Measurements from ENCODE around the gene SYCP2L. TPM values are rescaled to one million over a fixed set of nuclear protein-coding genes. Genes with fewer than 3 reads are reported as not detected.

The SYCP2L gene
- total RNA-seq, 1 donor from 2014 or later, result 12.5 TPM

GRCh38 chr6:10877012-10877411 is 9.8 kb upstream of the SYCP2L start:
- Mint-ChIP-seq H3K4me3 (no peak overlapping the region), H3K27ac (no peak overlapping the region), H3K9me3 (peaks cover 3% of the 10 kb centered on the region), H3K4me1 (no peaks in the 10 kb centered on the region), H3K27me3 (ENCODE audit: insufficient read depth, low read depth) (peaks cover 25% of the 10 kb centered on the region), H3K36me3 (no peaks in the 10 kb centered on the region)
- no peak for TF ChIP-seq EZH2phosphoT487 (IDR thresholded peaks at IDR 0.05)
- no peak for TF ChIP-seq EZH2 (IDR thresholded peaks at IDR 0.05)
- TF ChIP-seq, protein P1, sequence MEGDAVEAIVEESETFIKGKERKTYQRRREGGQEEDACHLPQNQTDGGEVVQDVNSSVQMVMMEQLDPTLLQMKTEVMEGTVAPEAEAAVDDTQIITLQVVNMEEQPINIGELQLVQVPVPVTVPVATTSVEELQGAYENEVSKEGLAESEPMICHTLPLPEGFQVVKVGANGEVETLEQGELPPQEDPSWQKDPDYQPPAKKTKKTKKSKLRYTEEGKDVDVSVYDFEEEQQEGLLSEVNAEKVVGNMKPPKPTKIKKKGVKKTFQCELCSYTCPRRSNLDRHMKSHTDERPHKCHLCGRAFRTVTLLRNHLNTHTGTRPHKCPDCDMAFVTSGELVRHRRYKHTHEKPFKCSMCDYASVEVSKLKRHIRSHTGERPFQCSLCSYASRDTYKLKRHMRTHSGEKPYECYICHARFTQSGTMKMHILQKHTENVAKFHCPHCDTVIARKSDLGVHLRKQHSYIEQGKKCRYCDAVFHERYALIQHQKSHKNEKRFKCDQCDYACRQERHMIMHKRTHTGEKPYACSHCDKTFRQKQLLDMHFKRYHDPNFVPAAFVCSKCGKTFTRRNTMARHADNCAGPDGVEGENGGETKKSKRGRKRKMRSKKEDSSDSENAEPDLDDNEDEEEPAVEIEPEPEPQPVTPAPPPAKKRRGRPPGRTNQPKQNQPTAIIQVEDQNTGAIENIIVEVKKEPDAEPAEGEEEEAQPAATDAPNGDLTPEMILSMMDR (IDR thresholded peaks at IDR 0.05), result no peak
- Histone ChIP-seq H3K9ac (no peak overlapping the region), H3F3A (ENCODE audit: low read depth) (no peaks in the 10 kb centered on the region), H2AFZ (replicated peaks) (no peak overlapping the region), H4K20me1 (ENCODE audit: low read depth) (peaks cover 4% of the 10 kb centered on the region), H3K9me3 (ENCODE audit: low read depth) (no peaks in the 10 kb centered on the region), H3K4me3 (no peak overlapping the region), H3K27me3 (peaks cover 52% of the 10 kb centered on the region), H3K4me2 (no peak overlapping the region), H3K79me2 (ENCODE audit: low read depth) (no peaks in the 10 kb centered on the region), H3K36me3 (no peaks in the 10 kb centered on the region), H3K27ac (no peak overlapping the region), H3K4me1 (no peaks in the 10 kb centered on the region)
- no peak for DNase-seq (ENCODE audit: low spot score)

GRCh38 chr6:10877871-10878270 is 9.0 kb upstream of the SYCP2L start:
- Mint-ChIP-seq H3K27me3 (ENCODE audit: insufficient read depth, low read depth) (peaks cover 33% of the 10 kb centered on the region), H3K27ac (no peak overlapping the region), H3K36me3 (no peaks in the 10 kb centered on the region), H3K4me3 (no peak overlapping the region), H3K4me1 (no peaks in the 10 kb centered on the region), H3K9me3 (peaks cover 3% of the 10 kb centered on the region)
- Histone ChIP-seq H3F3A (ENCODE audit: low read depth) (peaks cover 3% of the 10 kb centered on the region), H3K4me1 (no peaks in the 10 kb centered on the region), H3K4me3 (no peak overlapping the region), H3K9me3 (ENCODE audit: low read depth) (no peaks in the 10 kb centered on the region), H3K4me2 (no peak overlapping the region), H3K27ac (no peak overlapping the region), H3K79me2 (ENCODE audit: low read depth) (no peaks in the 10 kb centered on the region), H3K27me3 (peaks cover 61% of the 10 kb centered on the region), H2AFZ (replicated peaks) (no peak overlapping the region), H3K9ac (no peak overlapping the region), H4K20me1 (ENCODE audit: low read depth) (peaks cover 12% of the 10 kb centered on the region), H3K36me3 (no peaks in the 10 kb centered on the region)
- TF ChIP-seq EZH2phosphoT487 (IDR thresholded peaks at IDR 0.05) (no peak), EZH2 (IDR thresholded peaks at IDR 0.05) (no peak)
- TF ChIP-seq, protein P1 (IDR thresholded peaks at IDR 0.05), result no peak
- no peak for DNase-seq (ENCODE audit: low spot score)

DNA sequence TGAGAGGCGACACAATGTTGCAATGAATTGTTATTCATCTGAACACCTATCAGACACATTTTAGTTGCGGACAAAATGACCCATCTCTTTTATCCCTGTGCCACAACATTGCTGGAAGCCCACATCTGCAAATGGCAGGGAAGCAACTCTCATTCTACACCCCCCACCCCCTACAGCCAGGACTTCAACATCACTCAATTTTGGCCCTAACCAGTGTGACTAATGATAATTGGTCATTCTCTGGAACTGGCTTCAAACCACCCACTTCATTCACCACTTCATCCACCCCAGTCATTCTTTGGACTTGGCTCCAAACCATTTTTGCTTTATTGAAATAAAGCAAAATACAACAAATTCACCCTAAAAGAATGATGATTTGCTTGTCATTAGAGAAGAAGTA is 6.5 kb upstream of the SYCP2L start:
- H3K4me3 Mint-ChIP-seq, result no peak overlapping the region
- TF ChIP-seq, protein P1 (IDR thresholded peaks at IDR 0.05), result no peak
- TF ChIP-seq EZH2phosphoT487 (IDR thresholded peaks at IDR 0.05), result no peak
- no peak for TF ChIP-seq EZH2 (IDR thresholded peaks at IDR 0.05)
- Histone ChIP-seq H3K4me1 (peaks cover 3% of the 10 kb centered on the region), H3K27ac (no peak overlapping the region), H3K36me3 (no peaks in the 10 kb centered on the region), H3K9ac (no peak overlapping the region), H3K4me2 (no peak overlapping the region), H3K4me3 (no peak overlapping the region), H2AFZ (replicated peaks) (no peak overlapping the region), H4K20me1 (ENCODE audit: low read depth) (peaks cover 19% of the 10 kb centered on the region), H3K27me3 (peaks cover 86% of the 10 kb centered on the region), H3K9me3 (ENCODE audit: low read depth) (no peaks in the 10 kb centered on the region), H3F3A (ENCODE audit: low read depth) (peaks cover 11% of the 10 kb centered on the region), H3K79me2 (ENCODE audit: low read depth) (no peaks in the 10 kb centered on the region)
- H3K36me3 Mint-ChIP-seq, result no peaks in the 10 kb centered on the region
- no peak overlapping the region for H3K27ac Mint-ChIP-seq
- H3K9me3 Mint-ChIP-seq, result peaks cover 3% of the 10 kb centered on the region
- H3K27me3 Mint-ChIP-seq (ENCODE audit: insufficient read depth, low read depth), result peaks cover 44% of the 10 kb centered on the region
- H3K4me1 Mint-ChIP-seq, result no peaks in the 10 kb centered on the region
- no peak for DNase-seq (ENCODE audit: low spot score)

All from neural progenitor cell (in vitro differentiated cells).